HG03196 (cell line): ENCODE results near the gene COMMD2.

Source experiments
- ATAC-seq: cut with Tn5 transposase; IDR thresholded peaks from one replicate; pipeline ENCODE4 v1.9.1; 2021; ENCODE audit not compliant: unreplicated experiment

COMMD2 gene

DNA sequence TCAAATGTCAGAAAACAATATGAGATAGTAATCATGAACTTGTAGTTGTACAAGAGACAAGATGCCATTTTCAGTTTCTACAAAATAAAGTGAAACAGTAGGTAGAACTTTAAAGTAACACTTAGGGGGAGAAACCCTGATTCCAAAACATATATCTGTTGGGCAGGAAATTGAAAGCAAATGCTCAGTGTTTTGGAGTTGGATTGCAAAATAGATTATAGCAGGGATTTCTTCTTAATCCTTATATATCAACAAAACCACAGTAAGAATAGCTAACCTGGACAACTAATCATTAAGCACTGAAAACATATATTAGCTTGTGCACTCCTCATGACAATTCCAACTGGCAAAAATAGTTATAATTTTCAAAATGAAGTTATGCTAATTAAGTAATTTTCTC lies 46.9 kb downstream of the COMMD2 start:
- no peak for ATAC-seq

DNA sequence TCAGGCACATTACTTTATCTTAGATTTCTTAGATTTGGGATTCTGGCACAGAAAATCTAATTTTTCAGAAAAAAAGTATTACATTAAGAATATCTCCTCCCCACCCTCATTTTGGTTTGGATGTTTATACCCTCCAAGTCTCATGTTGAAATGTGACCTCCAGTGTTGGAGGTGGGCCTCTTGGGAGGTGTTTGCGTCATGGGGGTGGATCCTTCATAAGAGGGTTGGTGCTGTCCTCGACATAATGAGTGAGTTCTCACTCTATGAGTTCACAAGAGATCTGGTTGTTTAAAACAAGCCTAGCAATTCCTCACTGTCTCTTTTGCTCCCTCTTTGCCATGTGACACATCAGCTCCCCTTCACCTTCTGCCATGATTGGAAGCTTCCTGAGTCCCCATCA lies 48.8 kb downstream of the COMMD2 start:
- ATAC-seq, result no peak

DNA sequence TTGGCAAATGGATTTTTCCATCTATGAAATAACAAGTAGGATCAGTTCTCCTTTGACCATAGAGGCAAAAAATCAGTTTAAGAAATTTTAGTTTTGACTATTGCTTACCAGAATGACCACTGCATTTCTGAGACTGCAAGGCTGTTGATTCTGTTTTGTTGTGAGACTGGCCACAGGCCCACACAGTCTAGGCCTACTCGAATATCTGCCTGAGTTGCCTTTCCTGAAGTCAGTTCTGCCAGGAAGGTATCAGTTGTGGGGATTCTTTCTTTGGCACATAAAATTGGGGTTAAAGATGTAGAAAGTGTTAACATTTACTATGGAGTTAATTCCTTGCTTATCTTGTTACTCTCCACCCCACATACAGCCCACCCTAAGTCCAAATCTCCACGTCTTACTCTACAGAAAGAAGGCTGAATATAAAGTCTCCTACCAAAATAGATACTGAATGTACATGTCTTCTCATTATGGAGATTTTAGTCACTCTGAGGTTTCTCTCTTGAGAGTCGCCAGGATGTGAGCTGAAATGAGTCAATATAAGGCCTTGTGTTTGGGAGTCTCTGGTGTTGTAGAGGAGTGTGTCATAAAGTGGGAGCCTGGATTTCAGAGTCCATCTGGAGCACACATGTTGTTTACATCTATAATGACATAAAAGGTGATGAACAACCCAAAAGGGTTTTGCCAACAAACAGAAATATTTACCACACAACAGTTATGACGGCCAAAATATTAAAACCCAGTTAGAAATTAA lies 49.4 kb downstream of the COMMD2 start:
- ATAC-seq, result no peak

DNA sequence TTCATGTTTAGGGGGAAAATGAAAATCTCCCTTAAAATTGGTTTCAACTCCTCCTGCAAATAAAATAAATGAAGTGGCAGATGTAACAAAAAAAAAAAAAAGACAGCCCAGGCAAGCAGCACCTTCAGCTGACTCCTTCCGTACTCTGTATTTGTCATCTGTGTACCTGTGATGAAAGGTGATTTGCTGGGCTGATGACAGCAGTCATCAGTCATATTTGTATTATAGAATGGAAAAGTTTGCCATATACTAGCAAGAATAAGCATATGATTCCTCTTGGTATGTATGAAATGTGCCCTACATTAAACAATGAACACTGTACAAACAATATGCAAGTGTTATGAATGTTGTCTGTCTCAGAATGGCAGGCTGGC lies 50.3 kb downstream of the COMMD2 start:
- no peak for ATAC-seq

DNA sequence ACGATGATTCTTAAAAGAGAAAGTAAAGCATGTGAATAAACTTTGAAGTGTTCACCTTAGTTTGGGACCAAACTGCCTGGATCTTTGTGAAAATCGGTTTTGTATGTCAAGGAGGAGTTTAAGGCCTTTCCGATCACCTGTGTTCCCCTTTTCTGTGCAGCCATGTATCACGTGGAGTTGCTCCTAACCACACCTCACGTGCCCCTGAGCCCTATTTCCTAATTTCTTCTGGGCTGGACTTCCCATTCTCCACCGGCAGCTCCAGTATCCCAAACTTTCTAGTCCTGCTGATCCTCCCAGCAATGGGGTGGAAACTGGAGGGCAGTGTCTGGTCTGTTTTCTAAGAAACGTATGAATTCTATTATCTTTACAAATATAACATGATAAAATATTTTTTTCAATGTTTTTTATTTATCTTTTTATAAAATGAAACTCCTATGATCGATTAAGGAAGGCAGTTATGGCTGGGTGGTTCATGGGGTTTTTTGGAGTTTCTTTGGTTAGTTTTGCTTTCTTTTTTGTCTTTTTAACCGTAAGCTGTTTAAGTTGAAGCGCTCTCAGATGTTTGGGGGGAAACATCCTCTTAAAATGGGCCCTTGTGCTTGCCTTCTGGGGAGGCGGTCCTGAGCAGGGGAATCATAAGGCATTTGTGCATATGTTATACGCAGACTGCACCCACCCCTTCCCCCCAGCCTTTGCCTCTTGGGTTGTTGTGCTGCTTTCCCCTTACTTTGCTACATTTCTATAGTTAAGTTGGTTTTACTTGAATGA lies 50.9 kb downstream of the COMMD2 start:
- ATAC-seq, result no peak
